ENCODE results near the gene OR2AG2.

Gene OR2AG2

DNA sequence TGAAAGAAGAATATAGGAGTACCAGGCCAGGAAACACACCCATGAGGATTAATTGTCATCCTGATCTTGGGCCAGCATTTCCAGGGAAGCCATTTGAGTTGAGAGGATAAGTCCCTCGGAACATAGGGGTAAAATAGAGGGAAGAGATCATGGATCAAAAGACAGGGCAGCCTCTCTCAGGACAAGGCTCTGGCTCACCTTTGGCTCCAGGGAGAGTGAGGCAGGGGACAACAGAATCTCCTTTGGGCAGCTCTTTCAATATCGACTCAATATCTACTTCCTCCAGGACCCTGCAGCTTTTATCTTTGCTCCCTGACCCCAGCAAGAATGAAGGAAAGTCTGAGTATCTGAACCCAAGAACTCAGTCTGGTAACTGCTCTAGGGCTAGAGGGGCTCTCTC lies 10.9 kb upstream of the OR2AG2 start, which contains the start of gene OR2AG1:
TSS of gene OR2AG1 (plus strand) at position 301 of the 400 bp plus-strand sequence. CDS start 2,018 bp downstream, outside the sequence.
- Histone ChIP-seq H3K4me1 (no peaks in the 10 kb centered on the region), H3K27ac (no peak within 1 kb of the TSS), H3K27me3 (no peaks in the 10 kb centered on the region), H3K4me3 (no peak within 1 kb of the TSS), H3K9ac (no peak within 1 kb of the TSS), H3K4me2 (no peak within 1 kb of the TSS), H3K36me3 (no peaks in the 10 kb centered on the region), H3K9me3 (replicated peaks in 1 of 11) (no peaks in the 10 kb centered on the region), H4K20me1 (no peaks in the 10 kb centered on the region)
- TF ChIP-seq Cebpa-rat (IDR thresholded peaks at IDR 0.05), result no peak

DNA sequence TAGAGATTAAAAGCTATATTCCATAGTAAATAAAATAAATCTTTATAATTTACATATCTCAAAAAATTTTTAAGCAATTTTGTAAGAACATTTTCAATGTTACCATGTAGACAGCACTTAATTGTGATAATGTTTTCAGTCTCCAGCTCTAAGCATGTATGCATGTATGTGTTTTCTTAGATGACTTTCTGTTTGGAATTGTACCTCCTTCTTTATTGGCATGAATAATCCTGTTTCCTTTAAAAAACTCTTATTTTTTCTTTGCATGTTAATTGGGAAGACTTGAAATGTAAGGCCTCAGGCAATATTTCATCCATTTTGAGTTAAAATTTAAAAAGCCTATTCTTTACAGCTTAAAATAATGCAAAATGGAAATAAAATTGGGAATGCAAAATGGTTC lies 9.1 kb upstream of the OR2AG2 start:
- Histone ChIP-seq H3K36me3 (no peaks in the 10 kb centered on the region), H4K20me1 (no peaks in the 10 kb centered on the region), H3K9ac (no peak overlapping the region), H3K9me3 (replicated peaks in 1 of 11) (no peaks in the 10 kb centered on the region), H3K4me3 (no peak overlapping the region), H3K4me1 (no peaks in the 10 kb centered on the region), H3K4me2 (no peak overlapping the region), H3K27me3 (no peaks in the 10 kb centered on the region), H3K27ac (no peak overlapping the region)
- TF ChIP-seq Cebpa-rat (IDR thresholded peaks at IDR 0.05), result no peak

DNA sequence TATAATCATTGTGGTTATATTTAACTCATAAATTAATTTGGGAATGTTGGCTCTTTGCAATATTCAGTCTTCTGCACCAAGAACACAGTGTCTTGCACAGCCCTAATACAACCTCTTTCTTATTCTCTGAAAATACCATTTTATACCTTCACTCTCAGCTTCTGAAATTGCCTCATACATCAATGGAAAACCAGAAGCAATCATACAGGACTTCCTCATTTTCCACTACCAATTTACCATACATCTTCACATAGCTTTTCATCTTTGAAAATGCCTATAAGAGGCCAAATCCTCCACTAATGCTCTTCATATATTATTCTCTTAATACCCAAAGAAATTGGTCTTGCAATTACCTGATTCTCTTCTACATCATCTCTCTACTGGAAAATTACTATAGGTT lies 6.7 kb upstream of the OR2AG2 start:
- Histone ChIP-seq H4K20me1 (no peaks in the 10 kb centered on the region), H3K27me3 (no peaks in the 10 kb centered on the region), H3K4me3 (no peak overlapping the region), H3K27ac (no peak overlapping the region), H3K4me2 (no peak overlapping the region), H3K4me1 (0 out of 20 replicates have a peak, but pooled peaks cover 0 to 3% (median 0%) of the 10 kb centered on the region in 10 experiments), H3K9me3 (replicated peaks in 1 of 11) (no peaks in the 10 kb centered on the region), H3K36me3 (no peaks in the 10 kb centered on the region), H3K9ac (no peak overlapping the region)
- no peak for TF ChIP-seq Cebpa-rat (IDR thresholded peaks at IDR 0.05)

DNA sequence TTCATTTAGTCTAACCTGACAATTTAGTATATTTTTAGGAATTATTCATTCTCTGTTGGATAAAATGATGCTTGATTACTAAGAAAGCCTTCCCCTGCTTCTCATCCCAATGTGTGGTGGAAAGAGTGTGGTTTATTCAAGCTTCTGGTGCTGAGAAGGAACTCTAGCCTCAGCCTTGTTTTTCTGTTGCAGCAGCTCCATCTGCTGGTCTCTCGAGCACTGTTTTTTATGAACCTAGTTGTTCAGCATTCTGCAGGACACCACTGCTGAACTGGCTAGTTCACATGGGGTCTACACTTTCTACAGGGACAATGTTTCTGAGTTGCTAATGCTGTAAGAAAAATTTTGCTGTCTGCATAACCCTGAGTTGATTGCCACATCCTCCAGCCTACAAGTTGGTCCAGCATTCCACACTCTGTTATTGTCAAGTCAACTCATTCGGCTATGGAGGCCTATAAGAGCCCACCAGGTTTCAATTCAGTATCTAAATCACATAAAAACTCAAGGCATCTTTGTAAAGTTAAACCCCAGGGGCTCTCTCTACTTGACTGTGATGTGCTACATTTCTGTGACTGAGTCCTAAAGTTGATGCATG lies 14.3 kb downstream of the OR2AG2 start:
- H3K9me3 ChIP-seq (replicated peaks in 1 of 11), result peaks cover 0 to 5% (median 1%) of the 10 kb centered on the region in 11 experiments; a peak in 7 of 22 replicates
- no peak overlapping the region for H3K4me2 ChIP-seq
- no peak overlapping the region for H3K9ac ChIP-seq
- H3K4me1 ChIP-seq, result no peaks in the 10 kb centered on the region
- H3K27me3 ChIP-seq, result no peaks in the 10 kb centered on the region
- H3K4me3 ChIP-seq, result no peak overlapping the region
- no peak for TF ChIP-seq Cebpa-rat (IDR thresholded peaks at IDR 0.05)
- H3K27ac ChIP-seq, result no peak overlapping the region
- H4K20me1 ChIP-seq, result no peaks in the 10 kb centered on the region
- no peaks in the 10 kb centered on the region for H3K36me3 ChIP-seq

DNA sequence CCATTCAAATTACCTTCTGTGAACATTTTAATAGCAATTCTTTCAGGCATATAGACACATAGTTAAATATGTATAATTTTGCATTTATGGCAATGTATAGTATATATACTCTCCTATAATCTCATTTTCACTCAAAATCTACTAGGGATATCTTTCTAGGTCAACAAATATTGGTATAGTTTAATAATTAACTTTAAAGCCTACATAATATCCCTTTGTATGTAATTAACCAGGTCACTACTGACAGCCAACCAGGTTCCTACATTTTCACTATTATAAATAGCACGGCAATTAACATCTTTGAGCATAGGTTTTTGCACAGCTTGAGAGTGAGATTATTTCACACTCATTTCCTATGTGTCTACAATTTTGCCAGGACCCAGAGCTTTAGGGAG lies 15.8 kb downstream of the OR2AG2 start:
- Histone ChIP-seq H4K20me1 (no peaks in the 10 kb centered on the region), H3K27ac (no peak overlapping the region), H3K4me3 (no peak overlapping the region), H3K9ac (no peak overlapping the region), H3K9me3 (replicated peaks in 1 of 11) (peaks cover 0 to 8% (median 5%) of the 10 kb centered on the region in 11 experiments; a peak in 9 of 22 replicates), H3K27me3 (no peaks in the 10 kb centered on the region), H3K36me3 (no peaks in the 10 kb centered on the region), H3K4me1 (no peaks in the 10 kb centered on the region), H3K4me2 (no peak overlapping the region)
- no peak for TF ChIP-seq Cebpa-rat (IDR thresholded peaks at IDR 0.05)

DNA sequence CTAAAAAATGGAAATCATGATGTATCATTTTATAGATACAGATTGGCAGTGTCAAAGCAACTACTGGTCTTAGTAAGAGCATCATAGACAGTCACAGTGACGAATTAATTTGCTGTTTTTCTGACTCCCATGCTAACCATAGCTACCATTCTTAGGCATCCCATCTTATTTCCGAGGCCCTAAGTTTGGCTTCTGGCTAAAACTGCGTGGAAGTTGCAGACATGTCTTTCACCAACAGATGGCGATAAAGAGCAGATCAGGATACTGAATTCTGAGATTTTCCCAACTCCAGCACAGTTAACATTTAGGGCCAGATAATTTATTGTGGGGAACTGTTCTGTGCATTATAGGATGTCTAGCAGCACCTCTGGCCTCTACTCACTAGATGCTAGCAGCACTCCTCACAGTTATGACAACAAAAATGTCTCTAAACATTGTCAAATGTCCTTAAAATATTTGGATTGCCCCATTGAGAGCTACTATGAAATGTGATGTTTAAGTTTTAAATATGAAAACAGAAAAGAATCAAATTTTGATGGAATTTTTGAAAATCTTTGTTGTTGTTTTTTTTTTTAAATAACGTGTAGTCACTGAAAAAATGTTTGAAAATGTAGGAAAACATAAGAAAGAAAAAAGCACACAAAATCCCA lies 16.3 kb downstream of the OR2AG2 start:
- H3K9ac ChIP-seq, result no peak overlapping the region
- no peak overlapping the region for H3K27ac ChIP-seq
- no peaks in the 10 kb centered on the region for H3K36me3 ChIP-seq
- no peak overlapping the region for H3K4me3 ChIP-seq
- no peaks in the 10 kb centered on the region for H3K27me3 ChIP-seq
- H3K9me3 ChIP-seq (replicated peaks in 1 of 11), result peaks cover 0 to 13% (median 6%) of the 10 kb centered on the region in 11 experiments; a peak in 9 of 22 replicates
- no peak overlapping the region for H3K4me2 ChIP-seq
- no peak for TF ChIP-seq Cebpa-rat (IDR thresholded peaks at IDR 0.05)
- no peaks in the 10 kb centered on the region for H3K4me1 ChIP-seq
- H4K20me1 ChIP-seq, result no peaks in the 10 kb centered on the region

DNA sequence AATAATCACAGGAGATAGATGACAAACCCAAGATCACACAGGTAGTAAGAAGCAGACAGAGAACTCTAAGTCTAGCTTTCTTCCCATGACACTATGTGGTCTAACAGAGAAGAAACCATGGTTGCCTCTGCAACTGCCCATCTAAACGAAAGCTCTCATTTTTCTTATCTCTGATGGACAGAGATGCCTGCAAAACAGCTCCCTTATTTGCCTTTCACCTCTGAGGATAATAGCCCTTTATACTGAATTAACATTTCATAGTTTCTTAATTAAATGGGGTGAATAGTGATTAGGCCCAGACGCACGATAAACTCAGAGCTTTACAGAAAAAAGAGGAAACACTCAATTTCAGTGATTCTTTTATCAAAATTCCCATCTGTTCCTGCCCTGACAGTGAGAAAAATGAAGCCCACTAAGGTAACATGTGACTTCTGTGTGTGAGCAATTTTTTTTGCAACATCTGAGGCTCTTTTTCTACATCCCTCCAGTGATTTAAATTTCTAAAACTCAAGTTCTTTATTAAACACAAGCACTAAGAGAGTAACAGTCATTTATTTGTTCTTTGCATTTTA lies 24.6 kb downstream of the OR2AG2 start:
- peak overlapping the region; percentile 72 to 90 (median 82); a peak in 11 of 22 replicates for H3K4me2 ChIP-seq
- no peak overlapping the region for H3K9ac ChIP-seq
- no peaks in the 10 kb centered on the region for H3K27me3 ChIP-seq

DNA sequence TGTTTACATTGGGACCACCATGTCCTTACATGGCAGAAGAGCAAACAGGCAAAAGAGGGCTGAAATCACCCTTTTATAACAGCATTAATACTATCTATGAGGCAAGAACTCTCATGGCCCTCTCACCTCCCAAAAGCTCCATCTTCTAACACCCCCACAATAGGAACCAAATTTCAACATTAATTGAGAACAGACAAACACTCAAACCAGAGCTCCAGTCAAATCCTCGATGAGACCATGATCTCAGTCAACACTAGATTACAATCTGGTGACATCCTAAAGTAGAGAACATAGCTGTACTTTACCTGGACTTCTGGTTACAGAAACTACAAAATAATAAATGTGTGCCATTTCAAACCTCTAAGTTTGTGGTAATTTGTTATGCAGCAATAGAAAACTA lies 25.1 kb downstream of the OR2AG2 start:
- no peaks in the 10 kb centered on the region for H4K20me1 ChIP-seq
- peak overlapping the region; percentile 72 to 90 (median 82) for H3K4me2 ChIP-seq
- peaks cover 19 to 49% (median 26%) of the 10 kb centered on the region in 10 experiments for H3K4me1 ChIP-seq
- H3K9me3 ChIP-seq (replicated peaks in 1 of 11), result peaks cover 0 to 22% (median 6%) of the 10 kb centered on the region in 11 experiments; a peak in 10 of 22 replicates
- peak overlapping the region; percentile 50 to 71 (median 67); a peak in 18 of 22 replicates for H3K9ac ChIP-seq
- no peaks in the 10 kb centered on the region for H3K36me3 ChIP-seq
- H3K27ac ChIP-seq, result peak overlapping the region; percentile 62 to 83 (median 78)
- no peaks in the 10 kb centered on the region for H3K27me3 ChIP-seq
- no peak for TF ChIP-seq Cebpa-rat (IDR thresholded peaks at IDR 0.05)
- peak overlapping the region in 9 of 10 experiments; percentile 35 to 64 (median 48); a peak in 16 of 20 replicates for H3K4me3 ChIP-seq

More for the DNA sequence above, 24.6 kb downstream of the OR2AG2 start:
- H3K27ac ChIP-seq, result peak overlapping the region in 10 of 11 experiments; percentile 62 to 83 (median 78); a peak in 18 of 22 replicates
- no peak for TF ChIP-seq Cebpa-rat (IDR thresholded peaks at IDR 0.05)
- H4K20me1 ChIP-seq, result no peaks in the 10 kb centered on the region
- no peaks in the 10 kb centered on the region for H3K36me3 ChIP-seq
- H3K4me3 ChIP-seq, result no peak overlapping the region
- peaks cover 0 to 22% (median 6%) of the 10 kb centered on the region in 11 experiments; a peak in 10 of 22 replicates for H3K9me3 ChIP-seq (replicated peaks in 1 of 11)
- peaks cover 19 to 49% (median 26%) of the 10 kb centered on the region in 10 experiments for H3K4me1 ChIP-seq

DNA sequence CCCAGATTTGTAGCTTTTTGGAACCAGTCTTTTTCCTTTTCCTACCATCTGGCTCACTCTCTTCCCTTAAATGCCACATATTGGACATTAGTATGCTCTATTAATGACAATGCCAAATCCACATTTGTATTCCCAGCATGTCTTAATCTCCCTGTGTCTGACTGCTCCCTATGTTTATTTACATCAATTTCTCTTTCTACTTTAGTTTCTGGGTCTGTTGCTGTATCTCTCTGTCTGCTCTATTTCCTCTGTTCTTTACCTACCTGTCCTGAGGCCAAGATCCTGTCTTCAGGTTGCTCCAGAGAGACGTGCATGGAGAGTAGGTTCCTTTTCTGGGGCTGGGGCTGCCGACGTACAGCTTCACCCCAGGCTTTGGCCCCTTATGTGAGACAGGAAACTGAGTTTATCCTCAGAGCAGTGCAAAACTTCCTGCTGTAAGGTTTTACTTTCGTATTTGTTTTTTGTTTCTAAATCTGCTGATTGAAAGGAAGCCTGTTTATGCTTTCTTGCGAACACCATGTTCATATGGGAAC lies 25.6 kb downstream of the OR2AG2 start:
- peaks cover 19 to 49% (median 26%) of the 10 kb centered on the region in 10 experiments for H3K4me1 ChIP-seq
- no peak for TF ChIP-seq Cebpa-rat (IDR thresholded peaks at IDR 0.05)
- H3K9me3 ChIP-seq (replicated peaks in 1 of 11), result peaks cover 0 to 18% (median 2%) of the 10 kb centered on the region in 11 experiments; a peak in 8 of 22 replicates
- peak overlapping the region; percentile 72 to 90 (median 82) for H3K4me2 ChIP-seq
- H3K9ac ChIP-seq, result peak overlapping the region; percentile 50 to 71 (median 67); a peak in 21 of 22 replicates
- no peaks in the 10 kb centered on the region for H3K27me3 ChIP-seq
- H3K27ac ChIP-seq, result peak overlapping the region; percentile 62 to 83 (median 78)
- H3K4me3 ChIP-seq, result peak overlapping the region; percentile 34 to 64 (median 48); a peak in 18 of 20 replicates
- no peaks in the 10 kb centered on the region for H3K36me3 ChIP-seq
- H4K20me1 ChIP-seq, result no peaks in the 10 kb centered on the region
